ENCODE data around the gene SLC23A2. TPM values are rescaled to one million over a fixed set of nuclear protein-coding genes. Genes with fewer than 3 reads are reported as not detected.

SLC23A2 gene
- total RNA-seq, 1 experiment from 2014 or later: 16.3 TPM

DNA sequence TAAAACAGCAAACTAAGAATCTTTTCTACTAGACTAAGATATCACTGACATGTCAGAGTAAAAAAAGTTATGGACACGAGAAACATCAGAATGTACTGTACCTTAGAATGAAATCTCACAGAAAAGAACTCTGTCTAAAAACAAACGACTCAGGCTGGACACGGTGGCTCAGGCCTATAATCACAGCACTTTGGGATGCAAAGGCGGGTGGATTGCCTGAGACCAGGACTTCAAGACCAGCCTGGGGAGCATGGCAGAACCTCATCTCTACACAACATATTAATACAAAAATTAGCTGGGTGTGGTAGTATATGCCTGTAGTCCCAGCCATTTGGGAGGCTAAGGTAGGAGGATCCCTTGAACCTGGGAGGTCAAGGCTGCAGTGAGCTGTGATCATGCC lies 157.0 kb downstream of the SLC23A2 start:
- TF ChIP-seq ZFX (IDR thresholded peaks at IDR 0.05) (no peak), FOSL1 (IDR thresholded peaks at IDR 0.05; ENCODE audit: low read depth) (no peak), YY1 (IDR thresholded peaks at IDR 0.05; ENCODE audit: extremely low read depth, insufficient replicate concordance, low read depth, low read length) (no peak), EZH2phosphoT487 (IDR thresholded peaks at IDR 0.05; ENCODE audit: borderline replicate concordance) (no peak), POLR2AphosphoS5 (IDR thresholded peaks at IDR 0.05; ENCODE audit: low read depth, low read length) (no peak), SIN3A (IDR thresholded peaks at IDR 0.05; ENCODE audit: low read depth) (no peak), TCF7L2 (IDR thresholded peaks at IDR 0.05; ENCODE audit: borderline replicate concordance, extremely low read depth, insufficient read depth, insufficient read length) (no peak)
- TF ChIP-seq, protein P1, sequence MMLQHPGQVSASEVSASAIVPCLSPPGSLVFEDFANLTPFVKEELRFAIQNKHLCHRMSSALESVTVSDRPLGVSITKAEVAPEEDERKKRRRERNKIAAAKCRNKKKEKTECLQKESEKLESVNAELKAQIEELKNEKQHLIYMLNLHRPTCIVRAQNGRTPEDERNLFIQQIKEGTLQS (IDR thresholded peaks at IDR 0.05): no peak
- Histone ChIP-seq H4K20me1 (ENCODE audit: insufficient read depth) (no peaks in the 10 kb centered on the region), H3K27ac (ENCODE audit: low read depth, low read length) (no peak overlapping the region), H3K4me3 (replicated peaks in 1 of 2; ENCODE audit: low read depth in 1 of 2, low read length in 2 of 2) (no peak overlapping the region), H3K9ac (ENCODE audit: low read length) (no peak overlapping the region), H3K4me2 (ENCODE audit: low read length) (no peak overlapping the region), H2AFZ (ENCODE audit: low read depth, low read length, poor library complexity, severe bottlenecking) (no peak overlapping the region), H3K9me2 (ENCODE audit: insufficient read depth) (no peaks in the 10 kb centered on the region), H3K79me2 (ENCODE audit: insufficient read depth, low read length) (no peaks in the 10 kb centered on the region), H3K27me3 (ENCODE audit: insufficient read depth, low read length) (no peaks in the 10 kb centered on the region), H3K9me3 (ENCODE audit: control insufficient read depth in 1 of 2, insufficient read depth in 1 of 2, low read depth in 1 of 2, low read length in 2 of 2) (no peaks in the 10 kb centered on the region), H3K4me1 (ENCODE audit: control insufficient read depth in 1 of 2, insufficient read depth in 2 of 2, low read length in 2 of 2) (no peaks in the 10 kb centered on the region), H3K36me3 (ENCODE audit: control insufficient read depth in 1 of 2, insufficient read depth in 2 of 2, low read length in 2 of 2) (no peaks in the 10 kb centered on the region)
- intact Hi-C loops (cut with micrococcal nuclease): no loop called here
- no TSS peak for BruUV-seq (replicated peaks)
- ChIA-PET CTCF (no interaction called here), RAD21 (ENCODE audit: low non-redundant PET in 1 of 2, low total read pairs in 2 of 2, uncharacterized antibody in 2 of 2, unreplicated experiment in 2 of 2) (no interaction called here), POLR2A (no interaction called here)
- ATAC-seq (no peak), DNase-seq (ENCODE audit: low read depth, low spot score) (no peak)

DNA sequence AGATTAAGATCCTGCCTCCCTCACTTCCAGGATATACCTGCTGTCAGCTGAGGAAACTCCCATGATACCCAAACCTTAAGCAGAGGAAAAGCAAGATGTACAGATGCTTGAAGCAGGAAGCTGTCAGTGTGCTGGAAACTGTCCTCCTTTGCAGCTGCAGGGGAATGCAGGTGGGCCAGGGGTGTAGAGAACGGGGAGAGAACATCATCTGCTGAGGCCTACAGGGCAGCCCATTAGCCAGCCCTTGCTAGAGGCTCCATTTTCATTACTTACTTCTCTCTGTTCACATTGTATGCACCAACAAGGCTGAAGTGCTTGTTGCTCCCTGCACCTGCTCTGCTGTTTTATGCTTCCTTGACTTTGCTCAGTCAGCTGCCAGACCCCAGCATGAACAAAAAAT lies 160.5 kb downstream of the SLC23A2 start:
- intact Hi-C loops (cut with micrococcal nuclease): no loop called here
- ATAC-seq (no peak), DNase-seq (ENCODE audit: low read depth, low spot score) (no peak)
- no peaks in the 10 kb centered on the region for H3K9me2 ChIP-seq (ENCODE audit: insufficient read depth)
- no TSS peak for BruUV-seq (replicated peaks)
- ChIA-PET POLR2A (no interaction called here), RAD21 (ENCODE audit: low non-redundant PET in 1 of 2, low total read pairs in 2 of 2, uncharacterized antibody in 2 of 2, unreplicated experiment in 2 of 2) (no interaction called here), CTCF (no interaction called here)
- H4K20me1 ChIP-seq (ENCODE audit: insufficient read depth): no peaks in the 10 kb centered on the region
- H3K79me2 ChIP-seq (ENCODE audit: insufficient read depth, low read length): no peaks in the 10 kb centered on the region
- H3K4me2 ChIP-seq (ENCODE audit: low read length): no peak overlapping the region
- H2AFZ ChIP-seq (ENCODE audit: low read depth, low read length, poor library complexity, severe bottlenecking): no peak overlapping the region
- no peaks in the 10 kb centered on the region for H3K4me1 ChIP-seq (ENCODE audit: control insufficient read depth in 1 of 2, insufficient read depth in 2 of 2, low read length in 2 of 2)
- H3K4me3 ChIP-seq (replicated peaks in 1 of 2; ENCODE audit: low read depth in 1 of 2, low read length in 2 of 2): no peak overlapping the region
- peaks cover 5% of the 10 kb centered on the region; the same call in 1 of the 2 replicates for H3K27me3 ChIP-seq (ENCODE audit: insufficient read depth, low read length)
- no peak for TF ChIP-seq SIN3A (IDR thresholded peaks at IDR 0.05; ENCODE audit: low read depth)
- no peak for TF ChIP-seq ZNF274 (IDR thresholded peaks at IDR 0.05; ENCODE audit: low read depth, low read length)
- TF ChIP-seq EGR1 (IDR thresholded peaks at IDR 0.05; ENCODE audit: low read depth): no peak
- no peak for TF ChIP-seq JUND (IDR thresholded peaks at IDR 0.05)
- TF ChIP-seq EZH2phosphoT487 (IDR thresholded peaks at IDR 0.05; ENCODE audit: borderline replicate concordance): no peak
- TF ChIP-seq, protein P1 (IDR thresholded peaks at IDR 0.05): no peak
- no peak for TF ChIP-seq EZH2 (IDR thresholded peaks at IDR 0.05)
- TF ChIP-seq, protein P2, sequence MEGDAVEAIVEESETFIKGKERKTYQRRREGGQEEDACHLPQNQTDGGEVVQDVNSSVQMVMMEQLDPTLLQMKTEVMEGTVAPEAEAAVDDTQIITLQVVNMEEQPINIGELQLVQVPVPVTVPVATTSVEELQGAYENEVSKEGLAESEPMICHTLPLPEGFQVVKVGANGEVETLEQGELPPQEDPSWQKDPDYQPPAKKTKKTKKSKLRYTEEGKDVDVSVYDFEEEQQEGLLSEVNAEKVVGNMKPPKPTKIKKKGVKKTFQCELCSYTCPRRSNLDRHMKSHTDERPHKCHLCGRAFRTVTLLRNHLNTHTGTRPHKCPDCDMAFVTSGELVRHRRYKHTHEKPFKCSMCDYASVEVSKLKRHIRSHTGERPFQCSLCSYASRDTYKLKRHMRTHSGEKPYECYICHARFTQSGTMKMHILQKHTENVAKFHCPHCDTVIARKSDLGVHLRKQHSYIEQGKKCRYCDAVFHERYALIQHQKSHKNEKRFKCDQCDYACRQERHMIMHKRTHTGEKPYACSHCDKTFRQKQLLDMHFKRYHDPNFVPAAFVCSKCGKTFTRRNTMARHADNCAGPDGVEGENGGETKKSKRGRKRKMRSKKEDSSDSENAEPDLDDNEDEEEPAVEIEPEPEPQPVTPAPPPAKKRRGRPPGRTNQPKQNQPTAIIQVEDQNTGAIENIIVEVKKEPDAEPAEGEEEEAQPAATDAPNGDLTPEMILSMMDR (IDR thresholded peaks at IDR 0.05 in 2 of 3, conservative IDR thresholded peaks at IDR 0.05 in 1 of 3; ENCODE audit: borderline replicate concordance in 1 of 3, insufficient read depth in 1 of 3, low read depth in 2 of 3, low read length in 2 of 3): no peak
- TF ChIP-seq CEBPB (IDR thresholded peaks at IDR 0.05; ENCODE audit: low read depth): no peak
- TF ChIP-seq, protein P3, sequence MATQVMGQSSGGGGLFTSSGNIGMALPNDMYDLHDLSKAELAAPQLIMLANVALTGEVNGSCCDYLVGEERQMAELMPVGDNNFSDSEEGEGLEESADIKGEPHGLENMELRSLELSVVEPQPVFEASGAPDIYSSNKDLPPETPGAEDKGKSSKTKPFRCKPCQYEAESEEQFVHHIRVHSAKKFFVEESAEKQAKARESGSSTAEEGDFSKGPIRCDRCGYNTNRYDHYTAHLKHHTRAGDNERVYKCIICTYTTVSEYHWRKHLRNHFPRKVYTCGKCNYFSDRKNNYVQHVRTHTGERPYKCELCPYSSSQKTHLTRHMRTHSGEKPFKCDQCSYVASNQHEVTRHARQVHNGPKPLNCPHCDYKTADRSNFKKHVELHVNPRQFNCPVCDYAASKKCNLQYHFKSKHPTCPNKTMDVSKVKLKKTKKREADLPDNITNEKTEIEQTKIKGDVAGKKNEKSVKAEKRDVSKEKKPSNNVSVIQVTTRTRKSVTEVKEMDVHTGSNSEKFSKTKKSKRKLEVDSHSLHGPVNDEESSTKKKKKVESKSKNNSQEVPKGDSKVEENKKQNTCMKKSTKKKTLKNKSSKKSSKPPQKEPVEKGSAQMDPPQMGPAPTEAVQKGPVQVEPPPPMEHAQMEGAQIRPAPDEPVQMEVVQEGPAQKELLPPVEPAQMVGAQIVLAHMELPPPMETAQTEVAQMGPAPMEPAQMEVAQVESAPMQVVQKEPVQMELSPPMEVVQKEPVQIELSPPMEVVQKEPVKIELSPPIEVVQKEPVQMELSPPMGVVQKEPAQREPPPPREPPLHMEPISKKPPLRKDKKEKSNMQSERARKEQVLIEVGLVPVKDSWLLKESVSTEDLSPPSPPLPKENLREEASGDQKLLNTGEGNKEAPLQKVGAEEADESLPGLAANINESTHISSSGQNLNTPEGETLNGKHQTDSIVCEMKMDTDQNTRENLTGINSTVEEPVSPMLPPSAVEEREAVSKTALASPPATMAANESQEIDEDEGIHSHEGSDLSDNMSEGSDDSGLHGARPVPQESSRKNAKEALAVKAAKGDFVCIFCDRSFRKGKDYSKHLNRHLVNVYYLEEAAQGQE (IDR thresholded peaks at IDR 0.05; ENCODE audit: low read depth): no peak
- no peak for TF ChIP-seq RAD21 (IDR thresholded peaks at IDR 0.05; ENCODE audit: low read depth)
- TF ChIP-seq YY1 (IDR thresholded peaks at IDR 0.05; ENCODE audit: extremely low read depth, insufficient replicate concordance, low read depth, low read length): no peak
- no peak overlapping the region for H3K27ac ChIP-seq (ENCODE audit: low read depth, low read length)
- H3K36me3 ChIP-seq (ENCODE audit: control insufficient read depth in 1 of 2, insufficient read depth in 2 of 2, low read length in 2 of 2): no peaks in the 10 kb centered on the region
- no peak overlapping the region for H3K9ac ChIP-seq (ENCODE audit: low read length)
- H3K9me3 ChIP-seq (ENCODE audit: control insufficient read depth in 1 of 2, insufficient read depth in 1 of 2, low read depth in 1 of 2, low read length in 2 of 2): no peaks in the 10 kb centered on the region
